SU-DHL-6 (cell line): Measurements from ENCODE around the gene VWCE.

Experiments used
- EZH2phosphoT487 ChIP-seq: fragments of 200-600 bp; sonication (generic), shearing (Covaris generic); conservative IDR thresholded peaks from 2 replicates; pipeline ENCODE4 v1.6.1; 2018; ENCODE audit warnings: mild to moderate bottlenecking, antibody characterized with exemption, low read length, moderate library complexity, mixed read lengths
- TF ChIP-seq, protein P1 (sequence below): fragments of 200-600 bp; sonication (generic); IDR thresholded peaks from one replicate; pipeline ENCODE4 v1.5.1; 2017; ENCODE audit warnings: antibody characterized with exemption, mild to moderate bottlenecking, low read length, moderate library complexity; ENCODE audit not compliant: insufficient read depth, poor library complexity, severe bottlenecking

GRCh38 chr11:61270354-61271076 lies 24.6 kb downstream of the VWCE start:
- TF ChIP-seq, protein P1, sequence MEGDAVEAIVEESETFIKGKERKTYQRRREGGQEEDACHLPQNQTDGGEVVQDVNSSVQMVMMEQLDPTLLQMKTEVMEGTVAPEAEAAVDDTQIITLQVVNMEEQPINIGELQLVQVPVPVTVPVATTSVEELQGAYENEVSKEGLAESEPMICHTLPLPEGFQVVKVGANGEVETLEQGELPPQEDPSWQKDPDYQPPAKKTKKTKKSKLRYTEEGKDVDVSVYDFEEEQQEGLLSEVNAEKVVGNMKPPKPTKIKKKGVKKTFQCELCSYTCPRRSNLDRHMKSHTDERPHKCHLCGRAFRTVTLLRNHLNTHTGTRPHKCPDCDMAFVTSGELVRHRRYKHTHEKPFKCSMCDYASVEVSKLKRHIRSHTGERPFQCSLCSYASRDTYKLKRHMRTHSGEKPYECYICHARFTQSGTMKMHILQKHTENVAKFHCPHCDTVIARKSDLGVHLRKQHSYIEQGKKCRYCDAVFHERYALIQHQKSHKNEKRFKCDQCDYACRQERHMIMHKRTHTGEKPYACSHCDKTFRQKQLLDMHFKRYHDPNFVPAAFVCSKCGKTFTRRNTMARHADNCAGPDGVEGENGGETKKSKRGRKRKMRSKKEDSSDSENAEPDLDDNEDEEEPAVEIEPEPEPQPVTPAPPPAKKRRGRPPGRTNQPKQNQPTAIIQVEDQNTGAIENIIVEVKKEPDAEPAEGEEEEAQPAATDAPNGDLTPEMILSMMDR, result no peak
- TF ChIP-seq EZH2phosphoT487, result no peak
